Thyroid gland (tissue), 4 donors: Measurements from ENCODE around the gene GJC2. TPM values are rescaled to one million over a fixed set of nuclear protein-coding genes. Genes with fewer than 3 reads are reported as not detected.
"Not testable (repeated sequence)": the region's sequence is repeated elsewhere in the genome, so short reads cannot be mapped to it uniquely, and the experiment has no call there.

Experiments used
- DNase-seq, 2 donors: peaks; one replicate each; pipeline ENCODE4 v3.0.0-alpha.2; 2019
- H3K27ac ChIP-seq, 3 donors: fragments of 200-600 bp; sonication (generic); 1 replicate in 2 of 3; 2 replicates in 1 of 3; pipeline ENCODE4 v1.5.1; 2016 to 2019; ENCODE audit warnings: mild to moderate bottlenecking in 1 of 3, moderate library complexity in 1 of 3
- H3K27me3 ChIP-seq: fragments of 200-600 bp; sonication (generic); one replicate; pipeline ENCODE4 v1.5.1; 2019
- H3K36me3 ChIP-seq, 2 donors: fragments of 200-600 bp; sonication (generic); one replicate each; pipeline ENCODE4 v1.5.1; 2016 to 2019
- H3K4me1 ChIP-seq, 2 donors: fragments of 200-600 bp; sonication (generic); one replicate each; pipeline ENCODE4 v1.5.1; 2017 to 2019
- H3K4me3 ChIP-seq, 3 donors: fragments of 200-600 bp; sonication (generic); replicated peaks in 1 of 3; 1 replicate in 2 of 3; 2 replicates in 1 of 3; pipeline ENCODE4 v1.5.1; 2016; ENCODE audit warnings: mild to moderate bottlenecking in 1 of 3
- H3K9me3 ChIP-seq: fragments of 200-600 bp; sonication (generic); one replicate; pipeline ENCODE4 v1.5.1; 2017
- CTCF ChIP-seq, 6 experiments: fragments of 200-600 bp in 3 of 6; fragments of 450-650 bp in 3 of 6; sonication (generic) in 3 of 6; IDR thresholded peaks; one replicate each; pipeline ENCODE4 v1.5.1; 2016 to 2019; ENCODE audit warnings: antibody characterized with exemption in 6 of 6, mild to moderate bottlenecking in 2 of 6, inconsistent platforms in 1 of 6, moderate library complexity in 1 of 6
- POLR2A ChIP-seq, 2 donors: fragments of 450-650 bp; IDR thresholded peaks; one replicate each; pipeline ENCODE4 v1.6.1; 2017; ENCODE audit warnings: antibody characterized with exemption in 2 of 2, mild to moderate bottlenecking in 2 of 2, moderate library complexity in 1 of 2
- WGBS, 2 donors: methylation state at CpG; one replicate each; pipeline ENCODE4 v1.1.5; 2017; 5-methylcytosine and 5-hydroxymethylcytosine counted together
- intact Hi-C: fragments of 100-400 bp; cut with DNase I; formaldehyde crosslinking; loops from one replicate; pipeline ENCODE4 v1.15.1; 2023
- total RNA-seq, 4 donors: library from RNA; depleted of rRNA; stranded (reverse); fragments of >200 nt; gene quantifications; one replicate each; pipeline ENCODE4 v1.2.3, GENCODE V29; 2016

The GJC2 gene
- total RNA-seq, 4 donors from 2014 or later: 2.1 to 14.0 (median 3.8) TPM

GRCh38 chr1:228171221-228171891 lies 21.6 kb downstream of the GJC2 start:
- no peak for DNase-seq
- TF ChIP-seq POLR2A (IDR thresholded peaks at IDR 0.05) (no peak), CTCF (IDR thresholded peaks at IDR 0.05) (no peak)
- H3K27ac ChIP-seq: no peak overlapping the region
- H3K9me3 ChIP-seq: no peaks in the 10 kb centered on the region
- peaks cover 7 to 10% of the 10 kb centered on the region in 2 donors for H3K36me3 ChIP-seq
- intact Hi-C loops: no loop called here
- WGBS, 2 donors: 76% methylated on average over 7 to 8 of the region's 10 CpGs
- no peaks in the 10 kb centered on the region for H3K27me3 ChIP-seq
- peaks cover 4 to 7% of the 10 kb centered on the region in 2 donors for H3K4me1 ChIP-seq
- no peak overlapping the region for H3K4me3 ChIP-seq

- H3K27me3 ChIP-seq: no peaks in the 10 kb centered on the region
- DNase-seq: no peak
- peaks cover 7 to 10% of the 10 kb centered on the region in 2 donors for H3K36me3 ChIP-seq
- H3K4me3 ChIP-seq: no peak overlapping the region
- no peak overlapping the region for H3K27ac ChIP-seq
- H3K9me3 ChIP-seq: no peaks in the 10 kb centered on the region
- TF ChIP-seq CTCF (IDR thresholded peaks at IDR 0.05) (no peak), POLR2A (IDR thresholded peaks at IDR 0.05) (no peak)
- intact Hi-C loops: no loop called here
- H3K4me1 ChIP-seq: no peaks in the 10 kb centered on the region
- 90 to 92% methylated on average over 14 to 15 of the region's 21 CpGs for WGBS, 2 donors
These were observed 23.1 kb downstream of the GJC2 start for GRCh38 chr1:228172591-228173527.

GRCh38 chr1:228173528-228174481 lies 24.1 kb downstream of the GJC2 start:
- intact Hi-C loops, H3K4me3 ChIP-seq, DNase-seq, H3K27ac ChIP-seq, H3K9me3 ChIP-seq, H3K27me3 ChIP-seq, H3K4me1 ChIP-seq: not testable (repeated sequence)
- peaks cover 7 to 10% of the 10 kb centered on the region in 2 donors for H3K36me3 ChIP-seq
- WGBS, 2 donors: 76 to 94% methylated on average over 3 to 19 of the region's 69 CpGs

GRCh38 chr1:228174482-228175315 lies 25.0 kb downstream of the GJC2 start:
- peaks cover 0 to 4% of the 10 kb centered on the region in 2 donors for H3K4me1 ChIP-seq
- no peaks in the 10 kb centered on the region for H3K27me3 ChIP-seq
- TF ChIP-seq CTCF (IDR thresholded peaks at IDR 0.05) (no peak), POLR2A (IDR thresholded peaks at IDR 0.05) (no peak)
- peaks cover 7 to 10% of the 10 kb centered on the region in 2 donors for H3K36me3 ChIP-seq
- intact Hi-C loops: no loop called here
- no peak for DNase-seq
- no peak overlapping the region for H3K4me3 ChIP-seq
- no peaks in the 10 kb centered on the region for H3K9me3 ChIP-seq
- 94 to 98% methylated on average over 14 to 37 of the region's 52 CpGs for whole genome bisulfite sequencing, 2 donors
- no peak overlapping the region for H3K27ac ChIP-seq
